NCI-H1092 (cell line): ENCODE measurements around the gene SYNM.
A peak's percentile ranks its signal among the peaks of the same experiment; 100 is the strongest.
"Not testable (repeated sequence)": the region's sequence is repeated elsewhere in the genome, so short reads cannot be mapped to it uniquely, and the experiment has no call there.

ENCODE experiments used
- DNase-seq: peaks from one replicate; lab custom pipeline; 2025; lab: John Stamatoyannopoulos, UW

SYNM gene

DNA sequence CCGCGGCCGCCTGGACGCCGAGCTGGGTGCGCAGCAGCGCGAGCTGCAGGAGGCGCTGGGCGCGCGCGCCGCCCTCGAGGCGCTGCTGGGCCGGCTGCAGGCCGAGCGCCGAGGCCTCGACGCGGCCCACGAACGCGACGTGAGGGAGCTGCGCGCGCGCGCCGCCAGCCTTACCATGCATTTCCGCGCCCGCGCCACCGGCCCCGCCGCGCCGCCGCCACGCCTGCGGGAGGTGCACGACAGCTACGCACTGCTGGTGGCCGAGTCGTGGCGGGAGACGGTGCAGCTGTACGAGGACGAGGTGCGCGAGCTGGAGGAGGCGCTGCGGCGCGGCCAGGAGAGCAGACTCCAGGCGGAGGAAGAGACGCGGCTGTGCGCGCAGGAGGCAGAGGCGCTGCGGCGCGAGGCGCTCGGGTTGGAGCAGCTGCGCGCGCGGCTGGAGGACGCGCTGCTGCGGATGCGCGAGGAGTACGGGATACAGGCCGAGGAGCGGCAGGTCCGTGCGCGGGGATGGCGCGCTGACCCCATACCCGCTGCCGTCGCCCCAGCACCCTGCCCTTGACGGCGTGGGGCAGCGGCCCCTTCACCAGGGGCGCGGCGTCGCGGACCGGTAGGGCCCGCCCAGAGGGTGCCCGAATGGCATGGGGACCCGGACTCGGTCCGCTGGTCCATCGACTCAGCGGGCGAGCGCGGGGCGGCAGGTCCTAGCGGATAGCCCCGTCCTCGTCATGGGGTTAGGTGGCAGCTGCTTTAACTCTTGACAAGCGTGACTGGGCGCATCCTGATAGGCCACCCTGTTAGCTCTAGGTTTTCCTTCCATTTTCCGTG, 848 bp downstream of the SYNM start:
- peak; percentile 22 for DNase-seq

DNA sequence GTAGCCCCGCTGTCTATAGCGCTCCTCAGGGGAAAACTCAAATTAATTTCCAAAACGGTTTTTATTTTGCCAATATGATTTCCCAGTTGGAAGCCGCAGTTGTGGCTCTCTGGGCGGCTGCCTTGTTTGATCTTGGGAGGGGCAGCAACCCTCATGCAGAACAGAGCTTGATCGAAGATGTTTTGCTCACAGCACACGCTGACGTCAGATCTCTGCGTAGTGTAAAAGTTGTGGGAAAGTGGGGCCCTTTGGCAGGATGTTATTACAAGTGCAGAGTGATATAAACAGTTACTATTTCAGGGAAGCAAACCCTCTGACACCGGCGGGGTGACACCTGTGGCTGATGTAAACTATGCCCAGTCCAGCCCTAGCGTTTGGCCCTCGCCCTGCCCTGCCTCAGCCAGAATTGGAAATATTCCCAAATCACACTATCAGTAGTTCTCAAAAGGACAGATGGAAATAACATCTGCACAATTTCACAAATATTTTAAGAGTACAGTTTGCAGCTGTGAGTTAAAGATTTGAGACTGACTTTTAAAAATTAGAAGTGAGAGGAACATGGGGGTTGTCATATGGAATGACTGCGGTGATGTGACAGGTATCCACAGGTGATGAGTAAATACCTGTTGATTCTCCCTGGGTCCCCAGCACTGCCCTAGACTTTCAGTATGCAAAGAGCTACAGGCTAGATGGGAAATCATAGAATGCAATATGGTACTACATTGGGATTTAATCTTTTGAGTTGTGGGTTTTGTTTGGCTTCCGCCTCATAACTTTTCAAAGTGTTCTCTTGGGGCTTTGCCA, 1.7 kb downstream of the SYNM start:
- DNase-seq: no peak

DNA sequence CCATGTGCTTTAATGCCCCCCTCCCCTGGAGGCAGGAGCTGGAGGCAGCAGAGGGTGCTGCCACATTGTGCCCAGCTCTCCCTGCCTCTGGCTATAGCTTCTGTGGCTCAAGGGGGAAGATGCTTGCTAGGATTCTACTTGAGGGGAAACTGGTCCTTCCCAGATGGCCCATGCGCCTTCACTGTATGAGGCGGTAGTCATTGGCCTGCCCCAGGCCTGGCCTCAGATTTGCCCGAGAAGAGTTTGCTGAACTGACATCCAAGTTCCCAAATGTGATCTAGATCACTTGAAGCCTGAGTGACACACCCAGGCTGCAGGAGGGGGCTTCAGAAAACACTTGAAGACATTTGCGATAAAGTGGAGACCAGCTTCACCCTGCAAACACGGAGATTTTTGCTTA, 4.1 kb downstream of the SYNM start:
- DNase-seq: no peak

DNA sequence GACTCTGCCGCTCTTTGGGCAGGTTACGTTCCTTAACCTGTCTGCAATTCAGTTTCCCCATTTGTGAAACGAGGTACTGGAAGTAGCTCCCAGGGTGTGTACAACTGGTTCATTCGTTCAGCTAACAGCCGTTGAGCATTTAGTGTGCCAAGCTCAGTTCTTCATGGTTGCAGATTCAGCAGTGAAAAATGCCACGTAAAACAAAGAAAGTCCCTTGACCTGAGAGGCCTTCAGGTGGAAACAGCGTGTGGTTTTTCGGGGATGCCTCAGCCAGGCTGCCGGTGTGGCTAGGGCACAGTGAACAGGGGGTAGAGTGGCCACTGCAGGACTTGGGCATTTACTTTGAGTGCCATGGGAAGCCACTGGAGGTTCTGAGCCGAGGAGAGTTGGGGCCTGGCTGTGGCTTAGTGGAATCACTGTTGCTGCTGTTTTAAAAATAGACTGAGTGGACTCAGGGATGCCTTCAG, 4.7 kb downstream of the SYNM start:
- no peak for DNase-seq

DNA sequence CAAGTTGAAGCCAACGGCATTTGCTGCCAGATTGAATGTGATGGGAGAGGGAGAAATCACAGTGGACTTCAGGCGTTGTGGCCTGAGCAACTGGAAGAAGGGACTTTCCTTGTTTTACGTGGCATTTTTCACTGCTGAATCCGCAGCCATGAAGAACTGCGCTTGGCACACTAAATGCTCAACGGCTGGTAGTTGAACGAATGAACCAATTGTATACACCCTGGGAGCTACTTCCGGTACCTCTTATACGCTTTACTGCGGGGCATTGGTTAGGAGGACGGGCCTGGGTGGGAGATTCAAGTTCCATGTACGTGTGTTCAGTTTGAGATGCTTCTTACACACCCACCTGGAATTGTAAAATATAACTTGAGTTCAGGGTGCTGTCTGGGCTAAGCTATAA, 5.2 kb downstream of the SYNM start:
- DNase-seq: no peak

DNA sequence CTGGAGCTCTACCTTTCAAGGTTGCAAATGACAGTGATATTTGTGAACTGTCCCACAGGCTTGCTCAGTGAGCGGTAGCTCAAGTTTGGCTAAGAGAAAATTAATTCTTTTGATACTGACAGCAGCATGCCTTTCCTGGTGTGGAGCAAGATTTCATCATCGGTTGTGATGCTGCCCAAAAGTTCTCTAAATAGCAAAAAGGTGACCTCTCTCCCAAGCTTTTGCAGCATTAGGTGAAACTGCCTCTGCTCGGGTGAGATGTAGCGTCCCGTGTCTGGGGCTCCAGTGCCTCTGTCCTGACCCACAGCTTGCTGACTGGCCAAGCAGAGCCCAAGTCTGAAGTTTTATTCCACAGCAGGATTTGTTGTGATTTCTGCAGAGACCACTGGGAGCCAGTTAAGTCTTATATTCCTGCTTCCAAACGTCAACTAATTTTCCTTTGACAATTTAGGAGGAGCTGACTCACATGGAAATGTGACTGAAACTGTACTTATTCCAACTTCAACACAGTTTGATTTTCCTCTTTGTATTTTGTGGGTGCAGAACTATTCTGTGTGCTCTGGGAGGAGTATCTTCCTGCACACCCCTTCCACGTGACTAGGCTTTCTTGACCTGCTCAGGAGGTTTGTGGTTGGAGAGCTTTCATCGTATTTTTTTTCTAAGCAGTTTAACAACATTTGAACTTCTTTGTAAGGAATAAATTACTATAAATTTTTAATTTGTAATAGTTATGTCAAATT, 5.9 kb downstream of the SYNM start:
- no peak for DNase-seq

DNA sequence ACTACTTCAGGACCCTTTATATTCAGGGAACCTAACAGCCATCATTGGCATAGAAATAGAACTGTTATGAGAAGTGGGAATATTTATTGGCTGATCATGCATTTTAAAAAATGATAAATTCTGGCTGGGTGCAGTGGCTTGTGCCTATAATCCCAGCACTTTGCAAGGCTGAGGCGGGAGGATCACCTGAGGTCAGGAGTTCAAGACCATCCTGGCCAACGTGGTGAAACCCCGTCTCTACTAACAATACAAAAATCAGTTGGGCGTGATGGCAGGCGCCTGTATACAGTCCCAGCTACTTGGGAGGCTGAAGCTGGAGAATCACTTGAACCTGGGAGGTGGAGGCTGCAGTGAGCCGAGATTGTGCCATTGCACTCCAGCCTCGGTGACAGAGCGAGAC, 6.8 kb downstream of the SYNM start:
- DNase-seq: not testable (repeated sequence)

DNA sequence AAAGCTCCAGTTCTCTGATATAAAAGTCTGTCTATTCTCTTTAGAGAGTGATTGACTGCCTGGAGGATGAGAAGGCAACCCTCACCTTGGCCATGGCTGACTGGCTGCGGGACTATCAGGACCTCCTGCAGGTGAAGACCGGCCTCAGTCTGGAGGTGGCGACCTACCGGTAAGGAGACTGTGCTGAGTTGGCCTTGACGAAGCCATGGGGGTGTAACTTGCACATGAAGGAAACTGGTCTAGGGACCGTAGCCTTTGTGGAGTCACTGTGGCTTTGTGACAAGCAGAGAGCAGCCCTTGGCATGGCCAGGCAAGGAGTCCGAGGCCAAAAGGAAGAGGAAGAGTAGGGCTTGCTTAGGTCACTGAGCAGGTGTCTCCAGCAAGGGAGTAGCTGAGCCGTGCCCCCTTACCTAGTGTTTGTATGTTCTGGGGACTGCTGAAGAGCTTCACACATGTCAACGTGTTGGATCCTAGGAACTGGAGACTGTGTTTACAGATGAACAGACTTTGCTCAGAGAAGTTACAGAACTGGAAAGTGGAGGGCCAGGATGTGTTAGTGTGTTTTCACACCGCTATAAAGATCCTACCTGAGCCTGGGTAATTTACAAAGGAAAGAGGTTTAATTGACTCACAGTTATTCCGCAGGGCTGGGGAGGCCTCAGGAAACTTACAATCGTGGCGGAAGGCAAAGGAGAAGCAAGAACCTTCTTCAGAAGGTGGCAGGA, 8.8 kb downstream of the SYNM start:
- DNase-seq: no peak

DNA sequence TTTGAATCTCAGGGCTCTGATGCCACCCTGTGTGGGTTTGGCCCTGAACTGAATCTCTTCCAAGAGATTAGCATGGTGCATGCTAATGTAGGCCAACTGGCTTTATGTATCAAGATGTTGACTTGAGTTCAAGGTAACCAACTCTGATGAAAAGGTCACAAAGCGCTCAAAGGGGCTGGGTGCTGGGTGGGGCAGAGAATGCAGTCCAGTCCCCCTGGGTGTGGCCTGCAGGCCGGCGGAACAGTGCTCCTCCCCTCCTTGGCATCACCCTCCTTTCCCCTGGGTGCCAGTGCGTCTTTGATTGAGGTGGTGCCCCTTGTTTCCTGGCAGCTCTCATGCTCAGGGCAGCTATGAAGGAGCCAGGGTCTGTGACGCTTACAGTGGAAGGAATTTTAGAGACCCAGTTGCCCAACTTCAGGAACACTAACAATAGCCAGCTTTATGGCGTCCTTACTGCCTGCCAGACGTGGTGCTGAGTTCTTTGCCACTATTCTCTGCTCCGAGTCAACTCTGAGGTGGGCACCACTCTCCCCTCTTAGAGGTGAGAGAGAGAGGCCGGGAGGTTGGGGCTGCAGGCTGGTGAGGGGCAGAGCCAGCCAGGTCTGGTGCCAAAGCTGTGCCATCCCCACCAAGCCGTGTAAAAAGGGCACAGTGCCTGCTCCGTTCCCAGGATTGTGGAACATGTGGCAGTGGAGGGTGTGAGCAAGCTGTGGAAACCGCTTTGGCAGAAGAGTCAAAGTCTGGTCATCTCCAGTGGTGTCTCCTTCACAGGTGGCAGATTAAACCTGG, 9.8 kb downstream of the SYNM start:
- no peak for DNase-seq

DNA sequence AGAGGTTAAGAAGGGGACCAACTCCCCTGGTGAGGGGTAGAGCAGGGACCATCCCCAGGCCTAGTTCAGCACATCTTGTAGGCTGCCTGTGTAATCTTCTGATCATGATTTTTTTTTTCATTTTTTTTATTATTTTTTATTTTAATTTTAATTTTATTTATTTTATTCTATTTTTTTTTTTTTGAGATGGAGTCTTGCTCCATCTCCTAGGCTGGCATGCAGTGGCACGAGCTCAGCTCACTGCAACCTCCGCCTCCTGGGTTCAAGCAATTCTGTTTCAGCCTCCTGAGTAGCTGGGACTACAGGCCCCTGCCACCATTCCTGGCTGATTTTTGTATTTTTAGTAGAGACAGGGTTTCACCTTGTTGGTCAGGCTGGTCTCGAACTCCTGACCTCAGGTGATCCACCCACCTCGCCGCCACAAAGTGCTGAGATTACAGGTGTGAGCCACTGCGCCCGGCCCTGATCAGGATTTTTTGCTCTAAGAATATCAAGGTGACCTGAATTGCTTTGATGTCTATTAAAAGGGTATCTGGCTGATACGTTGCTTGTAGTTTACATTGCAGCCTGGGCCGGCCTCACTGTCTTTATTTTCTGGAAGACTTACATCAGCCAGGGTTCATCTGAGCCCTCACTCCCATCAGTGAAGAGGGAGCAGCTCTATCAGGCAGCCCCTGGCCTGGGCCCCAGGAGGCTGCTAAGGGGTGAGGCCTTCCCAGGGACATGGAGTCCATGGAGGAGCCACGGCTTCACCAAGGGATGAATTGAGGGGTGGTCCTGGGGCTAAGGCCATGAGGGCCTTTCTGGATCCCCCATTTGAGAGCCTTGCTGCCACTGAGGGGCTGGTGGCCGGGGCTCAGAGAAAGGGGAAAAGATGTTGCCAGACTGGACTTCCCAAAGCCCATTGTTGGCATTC, 10.7 kb downstream of the SYNM start:
- DNase-seq: no peak

DNA sequence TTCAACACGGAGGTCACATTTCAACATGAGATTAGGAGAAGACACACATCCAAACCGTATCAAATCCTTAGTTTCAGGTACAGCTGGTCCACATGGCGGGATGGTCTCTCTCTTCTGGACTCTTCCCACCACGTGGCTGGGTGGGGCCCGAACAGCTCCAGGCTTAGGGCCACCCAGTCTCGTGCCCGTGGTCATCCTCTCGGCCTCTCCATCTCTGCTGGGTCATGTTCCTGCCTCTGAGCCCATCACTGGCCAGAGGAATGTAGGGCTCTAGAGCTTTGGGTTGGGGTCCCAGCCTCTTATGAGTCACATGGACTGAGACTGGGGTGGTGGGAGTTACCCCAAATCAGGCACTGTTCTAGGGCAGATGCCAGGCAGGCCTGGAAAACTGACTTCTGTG, 12.2 kb downstream of the SYNM start:
- no peak for DNase-seq

DNA sequence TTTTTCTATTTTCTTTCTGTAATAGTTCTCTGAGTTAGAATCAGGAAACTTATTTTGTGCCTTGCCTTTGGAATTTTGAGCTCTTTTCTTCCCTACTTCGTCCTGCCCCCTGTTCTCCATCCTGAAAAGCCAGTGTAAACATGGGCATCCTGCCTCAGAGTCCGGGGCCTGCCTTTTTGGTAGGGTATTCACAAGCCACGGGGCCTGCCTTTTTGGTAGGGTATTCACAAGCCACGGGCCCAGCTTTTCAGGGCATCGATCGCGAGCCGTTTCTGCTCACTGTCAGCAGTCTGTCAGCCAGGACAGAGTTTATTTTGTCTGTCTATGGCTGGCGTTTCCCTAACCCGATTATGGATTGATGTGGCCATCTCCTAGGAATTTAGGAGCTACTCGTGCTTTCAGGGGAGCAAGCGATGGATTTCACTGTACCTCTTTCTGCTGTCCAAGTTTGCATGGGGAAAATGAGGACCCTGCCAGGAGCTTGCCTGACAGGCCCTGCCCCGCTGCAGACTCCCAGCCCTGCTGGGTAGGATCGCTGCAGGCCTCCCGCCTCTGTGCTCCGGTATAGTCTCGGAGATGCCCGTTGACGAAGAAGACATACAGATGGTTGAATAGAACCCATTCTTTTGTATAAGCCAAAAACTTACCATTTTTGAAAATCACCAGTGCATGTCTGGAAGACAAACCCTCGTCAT, 12.8 kb downstream of the SYNM start:
- no peak for DNase-seq

DNA sequence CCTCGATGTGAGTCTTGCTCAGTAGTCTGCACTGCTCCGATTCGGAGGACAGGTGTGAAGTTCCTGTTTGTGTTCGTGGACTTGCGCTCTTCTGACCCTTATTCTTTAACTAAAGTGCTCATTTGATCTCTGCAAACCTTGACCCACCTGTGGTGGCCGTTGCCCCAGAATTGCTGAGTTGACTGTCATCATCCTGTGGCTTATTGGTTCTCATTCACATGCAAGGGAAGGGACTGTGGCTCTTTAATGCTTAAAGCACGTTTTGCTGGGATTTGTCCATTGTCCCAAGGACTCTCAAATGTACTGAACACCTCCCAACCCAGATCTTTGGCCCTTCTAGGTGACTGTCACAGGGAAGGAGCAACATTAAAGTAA, 13.4 kb downstream of the SYNM start:
- no peak for DNase-seq

DNA sequence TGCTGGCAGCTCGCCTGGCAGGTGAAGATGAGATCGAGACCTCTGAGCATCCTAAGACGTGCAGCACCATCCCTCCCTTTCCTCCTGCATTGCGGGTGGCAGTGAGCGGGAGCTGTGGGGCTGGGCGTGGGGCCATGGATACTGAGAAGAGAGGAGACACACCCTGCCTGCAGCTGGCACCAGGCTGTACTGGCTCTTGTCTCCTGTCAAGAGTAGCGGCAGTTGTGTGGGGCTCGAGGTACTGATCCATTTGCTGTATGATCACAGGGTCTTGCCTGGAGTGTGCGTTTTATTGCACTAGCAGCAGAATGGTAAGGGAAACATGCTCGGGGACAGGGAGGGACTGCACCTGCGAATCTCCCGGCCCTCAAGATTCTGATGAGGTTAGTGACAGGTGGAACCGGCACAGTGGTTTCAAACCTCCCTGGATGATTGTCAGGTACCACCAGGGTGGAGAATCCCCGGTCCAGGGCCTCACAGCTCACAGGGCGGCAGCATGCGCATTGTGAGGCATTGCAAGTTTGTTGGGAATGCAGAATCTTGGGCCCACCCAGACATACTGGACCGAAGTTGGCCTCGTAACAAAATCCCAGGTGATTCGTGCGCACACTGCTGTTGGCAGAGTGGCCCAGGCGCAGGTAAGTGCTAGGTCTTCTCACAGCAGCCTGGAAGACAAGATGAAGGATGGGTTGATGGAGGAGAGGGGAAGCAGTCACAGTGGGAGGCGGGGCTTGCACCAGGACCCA, 14.1 kb downstream of the SYNM start:
- DNase-seq: no peak

DNA sequence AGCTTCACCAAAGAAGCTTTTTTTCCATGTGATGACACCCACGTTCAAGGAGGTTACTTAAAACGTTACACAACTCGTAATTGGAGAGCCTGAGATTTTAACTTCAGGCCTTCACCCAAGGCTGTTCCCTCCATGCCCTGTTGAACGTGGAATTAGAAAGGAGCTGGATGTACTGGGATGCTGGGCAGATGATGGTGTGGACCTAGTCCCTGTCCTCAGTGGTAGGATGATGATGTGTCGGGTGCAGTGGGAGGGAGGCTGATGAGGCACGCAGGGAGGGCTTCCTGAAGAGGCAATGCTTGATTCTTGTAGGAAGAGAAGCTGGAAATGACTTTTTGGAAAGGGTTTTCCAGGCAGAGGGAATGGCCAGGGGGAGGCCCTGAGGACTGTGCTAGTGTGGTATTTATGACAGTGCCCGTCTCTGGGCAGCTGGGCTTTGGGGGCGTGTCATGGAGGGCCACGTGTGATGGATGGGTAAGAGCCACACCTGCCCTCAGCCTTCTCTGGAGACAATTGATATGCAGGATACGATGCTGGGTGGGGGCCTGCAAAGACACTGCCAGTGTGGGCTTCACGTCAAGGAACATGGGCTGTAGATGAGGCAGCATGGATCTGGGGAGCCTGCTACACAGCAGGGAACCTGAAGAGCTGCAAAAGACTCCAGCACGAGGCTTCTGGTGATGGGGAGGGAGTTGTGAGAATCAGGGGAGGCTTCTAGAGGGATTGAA, 15.3 kb downstream of the SYNM start:
- no peak for DNase-seq

DNA sequence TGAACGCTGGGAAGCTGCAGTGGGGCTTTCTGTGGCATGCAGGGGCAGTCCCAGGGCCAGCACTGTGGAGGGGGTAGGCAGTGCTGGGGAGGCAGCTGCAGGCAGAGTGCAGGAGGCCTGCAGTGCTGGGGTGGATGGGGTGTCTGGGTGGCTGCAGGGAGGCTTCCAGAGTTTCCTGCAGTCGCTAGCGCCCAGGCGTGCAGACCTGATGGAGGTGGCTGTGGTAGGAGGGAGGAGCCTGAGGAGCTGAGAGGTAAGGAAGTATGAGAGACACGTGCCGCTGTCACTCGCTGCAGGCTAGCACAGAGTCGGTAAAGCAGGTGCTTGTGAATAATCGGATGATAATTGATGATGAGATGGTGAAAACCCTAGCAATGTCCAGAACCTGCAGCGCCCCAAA, 16.3 kb downstream of the SYNM start:
- DNase-seq: no peak

DNA sequence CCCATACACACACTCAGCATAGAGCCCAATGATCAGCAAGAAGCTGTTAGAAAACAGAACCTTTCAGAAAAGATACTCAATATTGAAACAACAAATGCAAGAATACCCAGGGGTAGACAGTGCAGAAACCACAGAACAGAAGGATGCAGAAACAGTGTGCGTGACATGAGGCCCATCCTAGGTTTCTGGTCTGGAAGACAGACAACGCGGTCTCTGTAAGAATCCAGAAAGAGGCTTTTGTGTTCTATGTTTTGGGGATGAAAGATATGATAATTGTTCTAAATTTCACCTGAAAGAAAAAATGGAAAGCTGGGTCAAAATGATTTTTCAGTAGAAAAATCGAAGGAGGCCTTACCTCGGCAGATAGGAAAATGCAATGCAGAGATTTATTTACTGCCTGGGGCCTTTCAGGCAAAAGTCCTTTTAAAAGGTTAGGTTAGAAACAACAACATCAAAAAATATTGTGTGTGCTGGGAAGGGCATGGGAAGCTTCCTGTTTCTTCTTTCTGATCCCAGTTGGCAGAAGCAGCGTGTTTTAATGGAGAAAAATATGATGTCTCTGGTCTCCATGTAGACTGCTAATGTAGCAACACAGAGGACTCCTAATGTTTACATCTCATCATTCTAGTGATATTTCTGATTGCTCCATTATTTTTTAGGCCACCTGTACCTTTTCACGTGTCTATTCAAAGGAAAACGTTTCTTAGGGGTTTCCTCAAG, 17.0 kb downstream of the SYNM start:
- DNase-seq: no peak
